Colonic mucosa (tissue), 4 donors: Measurements from ENCODE around the gene PCTP. TPM values are rescaled to one million over a fixed set of nuclear protein-coding genes. Genes with fewer than 3 reads are reported as not detected.
A peak's percentile ranks its signal among the peaks of the same experiment; 100 is the strongest.

ENCODE experiments used
- DNase-seq: peaks from one replicate; pipeline ENCODE4 v3.0.0-alpha.2; 2020
- H3K27ac ChIP-seq: fragments of 200-600 bp; one replicate; pipeline ENCODE4 v1.8.0; 2021
- H3K27me3 ChIP-seq: fragments of 200-600 bp; one replicate; pipeline ENCODE4 v1.8.0; 2021
- H3K36me3 ChIP-seq: fragments of 200-600 bp; one replicate; pipeline ENCODE4 v1.8.0; 2021
- H3K4me1 ChIP-seq: fragments of 200-600 bp; one replicate; pipeline ENCODE4 v1.8.0; 2021; ENCODE audit warnings: mild to moderate bottlenecking
- H3K4me3 ChIP-seq: fragments of 200-600 bp; one replicate; pipeline ENCODE4 v1.8.0; 2021
- H3K9ac ChIP-seq, 2 donors: one replicate each; pipeline ENCODE4 v1.7.0; 2013; ENCODE audit warnings: control low read depth in 2 of 2, low read depth in 2 of 2, low read length in 2 of 2
- H3K9me3 ChIP-seq: fragments of 200-600 bp; one replicate; pipeline ENCODE4 v1.8.0; 2021
- intact Hi-C: fragments of 100-400 bp; cut with DNase I; formaldehyde crosslinking; loops from one replicate; pipeline ENCODE4 v1.14.1; 2022
- total RNA-seq, 2 donors: library from RNA; stranded (reverse); fragmentation: NEBNext Ultra II Directional in 1 of 2; extraction: Animal tissue kit (Norgen Biotek cat#: 25700) in 1 of 2; gene quantifications; one replicate each; pipeline ENCODE4 v1.2.1, GENCODE V29; 2021
- TF ChIP-seq, protein P1 (sequence below): fragments of 200-600 bp; IDR thresholded peaks from one replicate; pipeline ENCODE4 v1.8.0; 2022; ENCODE audit warnings: antibody characterized with exemption, mild to moderate bottlenecking
- donor health status: healthy.
- donor health status: DM: no; HTN: no; CAD: no.
- donor health status: DM: no; HTN: no; CAD: no.

PCTP gene
- total RNA-seq, 2 donors from 2014 or later, result 29.0 to 35.5 TPM

DNA sequence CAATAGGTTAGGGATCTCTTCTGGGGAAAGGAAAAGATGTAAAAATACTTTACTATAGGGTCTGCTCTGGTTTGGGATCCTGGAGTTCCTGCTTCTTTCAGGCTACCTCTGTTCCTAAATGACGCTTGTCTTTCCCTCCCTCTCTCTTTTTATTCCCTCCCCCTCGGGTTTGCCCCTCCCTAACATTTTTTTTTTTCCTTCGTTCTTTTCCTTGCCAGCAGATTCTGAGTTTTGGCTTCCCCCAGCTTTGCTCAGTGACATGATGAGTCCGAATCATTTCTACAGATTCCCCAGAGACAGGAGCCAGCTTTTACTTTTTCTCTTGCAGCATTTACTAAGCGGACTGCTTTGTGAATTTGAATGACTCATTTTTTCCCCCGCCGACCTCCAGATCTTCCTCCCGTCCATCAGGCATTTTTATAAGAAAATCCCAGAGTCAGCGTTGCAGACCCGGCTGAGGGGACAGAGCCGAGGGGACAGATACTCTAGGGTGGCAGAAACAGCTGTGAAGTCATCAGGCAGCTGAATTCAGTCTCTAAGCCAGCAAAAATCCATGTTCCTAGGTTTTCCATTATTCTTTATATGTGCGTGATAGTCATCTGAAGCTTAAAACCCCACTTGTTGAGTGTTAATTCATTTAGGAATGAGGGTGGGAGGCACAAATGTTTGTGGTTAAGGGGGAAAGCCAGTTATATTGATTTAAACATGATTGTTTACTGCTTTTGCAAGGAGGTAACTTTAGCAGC lies 27.9 kb upstream of the PCTP start, which contains the start of gene TMEM100:
TSS of gene TMEM100 (minus strand) at position 123 of the 746 bp plus-strand sequence. CDS start 1,794 bp downstream, outside the sequence.
- no peaks in the 10 kb centered on the region for H3K4me1 ChIP-seq
- intact Hi-C loops, result no loop called here
- H3K27me3 ChIP-seq, result no peaks in the 10 kb centered on the region
- TF ChIP-seq, protein P1, sequence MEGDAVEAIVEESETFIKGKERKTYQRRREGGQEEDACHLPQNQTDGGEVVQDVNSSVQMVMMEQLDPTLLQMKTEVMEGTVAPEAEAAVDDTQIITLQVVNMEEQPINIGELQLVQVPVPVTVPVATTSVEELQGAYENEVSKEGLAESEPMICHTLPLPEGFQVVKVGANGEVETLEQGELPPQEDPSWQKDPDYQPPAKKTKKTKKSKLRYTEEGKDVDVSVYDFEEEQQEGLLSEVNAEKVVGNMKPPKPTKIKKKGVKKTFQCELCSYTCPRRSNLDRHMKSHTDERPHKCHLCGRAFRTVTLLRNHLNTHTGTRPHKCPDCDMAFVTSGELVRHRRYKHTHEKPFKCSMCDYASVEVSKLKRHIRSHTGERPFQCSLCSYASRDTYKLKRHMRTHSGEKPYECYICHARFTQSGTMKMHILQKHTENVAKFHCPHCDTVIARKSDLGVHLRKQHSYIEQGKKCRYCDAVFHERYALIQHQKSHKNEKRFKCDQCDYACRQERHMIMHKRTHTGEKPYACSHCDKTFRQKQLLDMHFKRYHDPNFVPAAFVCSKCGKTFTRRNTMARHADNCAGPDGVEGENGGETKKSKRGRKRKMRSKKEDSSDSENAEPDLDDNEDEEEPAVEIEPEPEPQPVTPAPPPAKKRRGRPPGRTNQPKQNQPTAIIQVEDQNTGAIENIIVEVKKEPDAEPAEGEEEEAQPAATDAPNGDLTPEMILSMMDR, result no peak
- H3K4me3 ChIP-seq, result peak within 1 kb of the TSS; percentile 14
- H3K36me3 ChIP-seq, result no peaks in the 10 kb centered on the region
- DNase-seq, result peak; percentile 25
- peak within 1 kb of the TSS; percentile 26 for H3K27ac ChIP-seq
- H3K9ac ChIP-seq, result peak within 1 kb of the TSS in 1 of 2 donors; percentile 36
- H3K9me3 ChIP-seq, result no peaks in the 10 kb centered on the region

DNA sequence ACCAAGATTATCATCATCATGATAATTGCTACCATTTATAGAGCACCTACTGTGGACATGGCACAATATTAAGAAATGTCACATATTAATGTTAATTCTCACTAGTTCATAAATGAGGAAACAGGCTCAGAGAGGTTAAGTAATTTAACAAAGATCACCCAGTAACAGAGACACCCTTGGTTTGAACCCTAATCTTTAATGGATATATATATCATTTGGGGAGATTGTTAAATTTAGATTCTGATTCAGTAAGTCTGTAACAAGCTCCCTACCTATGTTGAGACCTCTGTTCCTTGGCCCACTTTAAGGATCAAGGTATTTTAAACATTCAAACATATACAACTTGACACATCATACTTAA lies 27.4 kb upstream of the PCTP start:
- no peak for DNase-seq
- Histone ChIP-seq H3K4me1 (no peaks in the 10 kb centered on the region), H3K27me3 (no peaks in the 10 kb centered on the region), H3K4me3 (no peak overlapping the region), H3K36me3 (no peaks in the 10 kb centered on the region), H3K27ac (peak overlapping the region; percentile 26), H3K9ac (no peak overlapping the region), H3K9me3 (no peaks in the 10 kb centered on the region)
- intact Hi-C loops, result no loop called here
- TF ChIP-seq, protein P1, result no peak

DNA sequence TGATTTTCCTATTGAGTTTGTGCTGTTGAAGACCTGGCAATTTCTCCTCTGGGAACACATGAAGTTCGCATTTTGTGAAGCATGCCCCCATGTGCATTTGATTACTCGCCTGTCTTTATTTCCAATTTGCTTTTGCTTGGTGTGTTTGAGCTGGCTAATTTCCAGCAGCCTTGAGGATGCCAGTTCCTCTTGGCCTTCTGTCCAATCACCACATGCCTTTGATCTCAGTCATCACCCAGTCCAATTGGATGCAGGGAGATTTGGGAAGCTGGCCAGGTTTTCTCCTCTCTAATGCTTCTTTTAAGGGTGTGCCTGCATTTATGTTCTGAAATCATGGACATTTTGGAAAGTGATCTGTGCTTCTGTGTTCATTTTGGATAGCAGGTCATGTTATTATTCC lies 24.4 kb upstream of the PCTP start:
- DNase-seq, result peak; percentile 33
- TF ChIP-seq, protein P1, result no peak
- H3K4me3 ChIP-seq, result no peak overlapping the region
- H3K4me1 ChIP-seq, result no peaks in the 10 kb centered on the region
- intact Hi-C loops, result no loop called here
- H3K9ac ChIP-seq, result no peak overlapping the region
- H3K9me3 ChIP-seq, result no peaks in the 10 kb centered on the region
- H3K36me3 ChIP-seq, result no peaks in the 10 kb centered on the region
- no peaks in the 10 kb centered on the region for H3K27me3 ChIP-seq
- no peak overlapping the region for H3K27ac ChIP-seq

DNA sequence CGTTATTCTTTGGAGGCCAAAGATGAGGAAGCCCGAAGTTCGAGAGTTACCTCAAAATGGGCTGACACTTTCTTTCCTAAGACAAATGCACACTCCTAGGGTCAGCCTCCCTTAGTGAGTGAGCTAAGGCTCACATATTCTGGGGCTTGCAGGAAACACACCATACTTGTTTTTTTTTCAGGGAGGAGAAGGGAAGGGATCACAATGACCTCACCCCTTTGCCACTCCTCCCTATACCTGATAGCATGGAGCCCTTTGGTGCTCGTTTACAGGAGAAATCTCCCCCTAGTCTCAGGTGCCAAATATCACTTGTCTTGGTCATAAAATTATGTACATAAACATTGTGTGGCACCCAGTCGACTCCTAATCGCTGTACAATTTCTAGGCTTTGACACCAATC lies 23.6 kb upstream of the PCTP start:
- no peaks in the 10 kb centered on the region for H3K27me3 ChIP-seq
- no peak for DNase-seq
- TF ChIP-seq, protein P1, result no peak
- no peaks in the 10 kb centered on the region for H3K9me3 ChIP-seq
- no peak overlapping the region for H3K4me3 ChIP-seq
- H3K4me1 ChIP-seq, result no peaks in the 10 kb centered on the region
- no peak overlapping the region for H3K9ac ChIP-seq
- intact Hi-C loops, result no loop called here
- no peak overlapping the region for H3K27ac ChIP-seq
- no peaks in the 10 kb centered on the region for H3K36me3 ChIP-seq

DNA sequence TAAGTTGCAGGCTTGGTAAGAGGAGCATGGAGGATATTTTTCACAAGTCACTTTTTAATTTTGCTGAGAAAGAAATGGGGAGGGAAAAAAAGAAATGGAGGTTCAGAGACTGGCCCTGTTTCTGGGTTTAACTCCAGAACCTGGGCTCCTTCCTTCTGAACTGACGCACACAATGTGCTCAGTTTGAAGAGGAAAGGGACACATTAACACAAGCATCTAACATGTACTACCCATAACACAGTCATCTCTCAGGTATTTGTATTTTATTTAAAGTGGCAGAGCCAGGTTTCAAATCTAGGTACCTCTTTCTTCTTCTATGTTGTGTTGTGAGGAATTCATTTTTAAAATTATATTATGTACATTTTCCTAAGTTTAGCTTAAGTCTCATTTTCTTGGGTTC lies 22.9 kb upstream of the PCTP start:
- no peaks in the 10 kb centered on the region for H3K9me3 ChIP-seq
- H3K36me3 ChIP-seq, result no peaks in the 10 kb centered on the region
- H3K27me3 ChIP-seq, result no peaks in the 10 kb centered on the region
- intact Hi-C loops, result no loop called here
- no peaks in the 10 kb centered on the region for H3K4me1 ChIP-seq
- H3K9ac ChIP-seq, result no peak overlapping the region
- no peak overlapping the region for H3K4me3 ChIP-seq
- TF ChIP-seq, protein P1, result no peak
- H3K27ac ChIP-seq, result no peak overlapping the region
- no peak for DNase-seq
